ENCODE data around the gene FBXL20. TPM values are rescaled to one million over a fixed set of nuclear protein-coding genes. Genes with fewer than 3 reads are reported as not detected.
"Not testable (repeated sequence)": the region's sequence is repeated elsewhere in the genome, so short reads cannot be mapped to it uniquely, and the experiment has no call there.

Gene FBXL20
- total and polyA plus RNA-seq, 3 experiments from 2014 or later, result 4.4 to 21.4 (median 20.9) TPM

- Histone ChIP-seq H3K4me1 (ENCODE audit: insufficient read depth, low read length) (no peaks in the 10 kb centered on the region), H3K27me3 (ENCODE audit: insufficient read depth, low read length, poor library complexity, severe bottlenecking) (no peaks in the 10 kb centered on the region), H3K9me3 (ENCODE audit: low read length) (no peaks in the 10 kb centered on the region), H3K36me3 (ENCODE audit: insufficient read depth, low read length) (no peaks in the 10 kb centered on the region), H3K4me3 (ENCODE audit: low read length) (no peak overlapping the region), H3K27ac (ENCODE audit: low read depth, low read length) (peak overlapping the region; percentile 40)
- Mint-ChIP-seq H3K27ac (peak overlapping the region in 2 of 8 donors; percentile 43 to 60), H3K4me1 (peaks cover 34 to 50% (median 39%) of the 10 kb centered on the region in 3 donors), H3K36me3 (peaks cover 0 to 14% (median 5%) of the 10 kb centered on the region in 3 donors), H3K27me3 (no peaks in the 10 kb centered on the region), H3K4me3 (no peak overlapping the region), H3K9me3 (no peaks in the 10 kb centered on the region)
- POLR2A ChIA-PET, result no interaction called here
- CTCF ChIA-PET, result interaction anchor here (1.2 kb wide), 1 partner anchor 23 kb away, joined by 3 read pairs; no protein-coding TSS in a partner anchor
- no peak for DNase-seq
Measured at GRCh38 chr17:39376434-39376833, 25.0 kb downstream of the FBXL20 start.

GRCh38 chr17:39367805-39368204, 33.6 kb downstream of the FBXL20 start:
- CTCF ChIA-PET; H3K27me3 Mint-ChIP-seq; H3K27ac ChIP-seq (ENCODE audit: low read depth, low read length); DNase-seq; H3K36me3 Mint-ChIP-seq; H3K9me3 ChIP-seq (ENCODE audit: low read length); H3K9me3 Mint-ChIP-seq; H3K36me3 ChIP-seq (ENCODE audit: insufficient read depth, low read length); H3K27ac Mint-ChIP-seq; H3K4me3 ChIP-seq (ENCODE audit: low read length); H3K4me3 Mint-ChIP-seq; H3K27me3 ChIP-seq (ENCODE audit: insufficient read depth, low read length, poor library complexity, severe bottlenecking); H3K4me1 ChIP-seq (ENCODE audit: insufficient read depth, low read length): not testable (repeated sequence)
- POLR2A ChIA-PET, result interaction anchor here (0.7 kb wide), 1 partner anchor 54 kb away, joined by 3 read pairs; no protein-coding TSS in a partner anchor
- peaks cover 14 to 26% (median 15%) of the 10 kb centered on the region in 3 donors for H3K4me1 Mint-ChIP-seq

- Mint-ChIP-seq H3K4me1 (peaks cover 18 to 25% (median 22%) of the 10 kb centered on the region in 3 donors), H3K4me3 (no peak overlapping the region), H3K27me3 (no peaks in the 10 kb centered on the region), H3K36me3 (peaks cover 0 to 6% (median 0%) of the 10 kb centered on the region in 3 donors), H3K9me3 (no peaks in the 10 kb centered on the region), H3K27ac (peak overlapping the region in 1 of 8 donors; percentile 36)
- Histone ChIP-seq H3K27me3 (ENCODE audit: insufficient read depth, low read length, poor library complexity, severe bottlenecking) (no peaks in the 10 kb centered on the region), H3K36me3 (ENCODE audit: insufficient read depth, low read length) (no peaks in the 10 kb centered on the region), H3K4me1 (ENCODE audit: insufficient read depth, low read length) (no peaks in the 10 kb centered on the region), H3K4me3 (ENCODE audit: low read length) (no peak overlapping the region), H3K9me3 (ENCODE audit: low read length) (no peaks in the 10 kb centered on the region), H3K27ac (ENCODE audit: low read depth, low read length) (peak overlapping the region; percentile 35)
- ChIA-PET CTCF (no interaction called here), POLR2A (no interaction called here)
- DNase-seq, result no peak
Measured at GRCh38 chr17:39365872-39366271, 35.6 kb downstream of the FBXL20 start.

GRCh38 chr17:39365242-39365641, 36.2 kb downstream of the FBXL20 start:
- H3K27me3 Mint-ChIP-seq, result no peaks in the 10 kb centered on the region
- ChIA-PET POLR2A (no interaction called here), CTCF (no interaction called here)
- H3K27ac Mint-ChIP-seq, result no peak overlapping the region
- no peak for DNase-seq
- Histone ChIP-seq H3K4me3 (ENCODE audit: low read length) (no peak overlapping the region), H3K4me1 (ENCODE audit: insufficient read depth, low read length) (no peaks in the 10 kb centered on the region), H3K27ac (ENCODE audit: low read depth, low read length) (no peak overlapping the region), H3K27me3 (ENCODE audit: insufficient read depth, low read length, poor library complexity, severe bottlenecking) (no peaks in the 10 kb centered on the region), H3K36me3 (ENCODE audit: insufficient read depth, low read length) (no peaks in the 10 kb centered on the region), H3K9me3 (ENCODE audit: low read length) (no peaks in the 10 kb centered on the region)
- H3K36me3 Mint-ChIP-seq, result peaks cover 0 to 5% (median 0%) of the 10 kb centered on the region in 3 donors
- peaks cover 23 to 30% (median 26%) of the 10 kb centered on the region in 3 donors for H3K4me1 Mint-ChIP-seq
- no peaks in the 10 kb centered on the region for H3K9me3 Mint-ChIP-seq
- no peak overlapping the region for H3K4me3 Mint-ChIP-seq

GRCh38 chr17:39364236-39365025, 37.0 kb downstream of the FBXL20 start:
- ChIA-PET POLR2A (no interaction called here), CTCF (no interaction called here)
- Histone ChIP-seq H3K9me3 (ENCODE audit: low read length) (no peaks in the 10 kb centered on the region), H3K36me3 (ENCODE audit: insufficient read depth, low read length) (no peaks in the 10 kb centered on the region), H3K4me3 (ENCODE audit: low read length) (no peak overlapping the region), H3K4me1 (ENCODE audit: insufficient read depth, low read length) (no peaks in the 10 kb centered on the region), H3K27me3 (ENCODE audit: insufficient read depth, low read length, poor library complexity, severe bottlenecking) (no peaks in the 10 kb centered on the region), H3K27ac (ENCODE audit: low read depth, low read length) (peak overlapping the region; percentile 27)
- peaks cover 21 to 34% (median 26%) of the 10 kb centered on the region in 3 donors for H3K4me1 Mint-ChIP-seq
- H3K27me3 Mint-ChIP-seq, result no peaks in the 10 kb centered on the region
- no peak for DNase-seq
- peaks cover 0 to 2% (median 0%) of the 10 kb centered on the region in 3 donors for H3K36me3 Mint-ChIP-seq
- H3K9me3 Mint-ChIP-seq, result no peaks in the 10 kb centered on the region
- H3K4me3 Mint-ChIP-seq, result no peak overlapping the region
- peak overlapping the region in 1 of 8 donors; percentile 72 for H3K27ac Mint-ChIP-seq

GRCh38 chr17:39361064-39361463, 40.4 kb downstream of the FBXL20 start:
- Mint-ChIP-seq H3K36me3 (peaks cover 0 to 7% (median 0%) of the 10 kb centered on the region in 3 donors), H3K4me1 (peaks cover 22 to 40% (median 24%) of the 10 kb centered on the region in 3 donors), H3K27ac (peak overlapping the region in 1 of 8 donors; percentile 37), H3K9me3 (no peaks in the 10 kb centered on the region), H3K4me3 (no peak overlapping the region), H3K27me3 (no peaks in the 10 kb centered on the region)
- Histone ChIP-seq H3K4me3 (ENCODE audit: low read length) (no peak overlapping the region), H3K9me3 (ENCODE audit: low read length) (no peaks in the 10 kb centered on the region), H3K36me3 (ENCODE audit: insufficient read depth, low read length) (no peaks in the 10 kb centered on the region), H3K27me3 (ENCODE audit: insufficient read depth, low read length, poor library complexity, severe bottlenecking) (no peaks in the 10 kb centered on the region), H3K27ac (ENCODE audit: low read depth, low read length) (no peak overlapping the region), H3K4me1 (ENCODE audit: insufficient read depth, low read length) (no peaks in the 10 kb centered on the region)
- no peak for DNase-seq
- POLR2A ChIA-PET, result no interaction called here
- CTCF ChIA-PET, result no interaction called here

GRCh38 chr17:39360537-39360936, 40.9 kb downstream of the FBXL20 start:
- Mint-ChIP-seq H3K4me1 (peaks cover 20 to 38% (median 20%) of the 10 kb centered on the region in 3 donors), H3K4me3 (no peak overlapping the region), H3K27me3 (no peaks in the 10 kb centered on the region), H3K9me3 (no peaks in the 10 kb centered on the region), H3K27ac (no peak overlapping the region), H3K36me3 (peaks cover 0 to 7% (median 0%) of the 10 kb centered on the region in 3 donors)
- no peak for DNase-seq
- no peak overlapping the region for H3K27ac ChIP-seq (ENCODE audit: low read depth, low read length)
- H3K9me3 ChIP-seq (ENCODE audit: low read length), result no peaks in the 10 kb centered on the region
- ChIA-PET POLR2A (no interaction called here), CTCF (no interaction called here)
- no peaks in the 10 kb centered on the region for H3K36me3 ChIP-seq (ENCODE audit: insufficient read depth, low read length)
- no peaks in the 10 kb centered on the region for H3K4me1 ChIP-seq (ENCODE audit: insufficient read depth, low read length)
- no peak overlapping the region for H3K4me3 ChIP-seq (ENCODE audit: low read length)
- no peaks in the 10 kb centered on the region for H3K27me3 ChIP-seq (ENCODE audit: insufficient read depth, low read length, poor library complexity, severe bottlenecking)

- Mint-ChIP-seq H3K9me3 (no peaks in the 10 kb centered on the region), H3K4me3 (no peak overlapping the region), H3K36me3 (peaks cover 0 to 7% (median 0%) of the 10 kb centered on the region in 3 donors), H3K27me3 (no peaks in the 10 kb centered on the region), H3K27ac (peak overlapping the region in 1 of 8 donors; percentile 30), H3K4me1 (peaks cover 15 to 36% (median 17%) of the 10 kb centered on the region in 3 donors)
- Histone ChIP-seq H3K27me3 (ENCODE audit: insufficient read depth, low read length, poor library complexity, severe bottlenecking) (no peaks in the 10 kb centered on the region), H3K4me3 (ENCODE audit: low read length) (no peak overlapping the region), H3K27ac (ENCODE audit: low read depth, low read length) (no peak overlapping the region), H3K4me1 (ENCODE audit: insufficient read depth, low read length) (no peaks in the 10 kb centered on the region), H3K36me3 (ENCODE audit: insufficient read depth, low read length) (no peaks in the 10 kb centered on the region), H3K9me3 (ENCODE audit: low read length) (no peaks in the 10 kb centered on the region)
- DNase-seq, result no peak
- CTCF ChIA-PET, result no interaction called here
- POLR2A ChIA-PET, result no interaction called here
Measured at GRCh38 chr17:39359994-39360393, 41.4 kb downstream of the FBXL20 start.
